Measurements from ENCODE around the gene ARL15. TPM values are rescaled to one million over a fixed set of nuclear protein-coding genes. Genes with fewer than 3 reads are reported as not detected.

Gene ARL15
- total RNA-seq: 20.5 and 25.4 TPM in 2 replicates
- total RNA-seq (2013): 38.2 TPM
- polyA plus RNA-seq: 5.8 and 9.4 TPM in 2 replicates
- 30.5 and 33.2 TPM in 2 replicates for polyA minus RNA-seq

DNA sequence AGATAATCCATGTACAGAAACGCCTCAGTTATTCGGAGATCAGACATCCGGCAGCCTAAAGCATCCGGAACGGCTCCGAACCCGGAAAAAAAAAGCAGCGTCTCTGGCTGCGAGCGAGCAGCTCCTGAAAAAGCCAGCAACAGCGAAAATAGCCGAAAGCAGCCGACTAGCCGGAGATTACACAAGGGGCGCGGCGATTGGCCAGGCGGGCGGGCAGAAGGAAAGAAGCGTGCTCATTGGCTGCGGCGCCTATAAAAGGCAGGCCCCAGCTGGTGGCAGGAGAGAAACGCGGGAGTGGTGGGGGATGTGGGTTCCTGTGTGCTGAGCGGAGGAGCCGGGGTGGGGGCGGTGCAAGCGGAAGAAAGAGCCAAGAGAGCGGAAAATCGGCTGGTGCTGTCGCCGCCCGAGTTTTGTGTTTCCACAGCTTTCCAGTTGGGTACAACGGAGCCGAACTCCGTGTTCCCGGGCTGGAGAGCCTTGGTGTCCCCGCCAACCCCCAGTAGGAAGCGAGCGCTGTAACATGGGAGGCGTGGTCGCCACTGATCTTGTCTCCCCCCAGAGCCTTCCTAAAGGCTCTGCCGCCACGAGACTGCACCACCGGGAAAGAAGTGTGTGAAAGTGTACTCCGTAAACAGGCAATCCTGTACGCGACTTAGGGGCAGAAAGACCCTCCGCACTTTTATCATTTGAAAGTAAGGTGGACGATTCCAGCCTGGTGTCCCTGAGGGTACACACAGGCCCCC is at the start of gene ARL15:
TSS of gene ARL15 (minus strand) at position 141 of the 743 bp plus-strand sequence.
- no peaks in the 10 kb centered on the region for H3K36me3 ChIP-seq (replicated peaks in 1 of 2; ENCODE audit: control extremely low read depth in 1 of 2, control insufficient read depth in 1 of 2, extremely low read depth in 1 of 2, insufficient read depth in 2 of 2, low read length in 1 of 2)
- under 1% methylated on average over 49 of the region's 50 CpGs for WGBS (ENCODE audit: insufficient coverage)
- no peaks in the 10 kb centered on the region for H4K20me1 ChIP-seq (ENCODE audit: control insufficient read depth, insufficient read depth, low read length, poor library complexity, severe bottlenecking)

More for the DNA sequence above, at the start of gene ARL15:
- H3K79me2 ChIP-seq (ENCODE audit: control insufficient read depth, insufficient read depth, low read length): peaks cover 53% of the 10 kb centered on the region
- DNase-seq: peak; percentile 96
- Mint-ChIP-seq H3K27ac (peak within 1 kb of the TSS; percentile 90), H3K9me3 (ENCODE audit: insufficient read depth) (no peaks in the 10 kb centered on the region), H3K4me1 (peaks cover 24% of the 10 kb centered on the region), H3K4me3 (peak within 1 kb of the TSS; percentile 96), H3K27me3 (peaks cover 12% of the 10 kb centered on the region)
- peak within 1 kb of the TSS; percentile 73 to 100 (median 88) for H3K4me3 ChIP-seq (ENCODE audit: control extremely low read depth in 1 of 5, extremely low read depth in 1 of 5, insufficient read depth in 1 of 5, low read depth in 2 of 5, low read length in 4 of 5)
- H3K27ac ChIP-seq (ENCODE audit: low read length in 2 of 2): peak within 1 kb of the TSS; percentile 49 to 80
- TF ChIP-seq EZH2 (IDR thresholded peaks at IDR 0.05; ENCODE audit: borderline replicate concordance, insufficient read depth, low read depth, low read length, poor library complexity, severe bottlenecking): no peak
- TF ChIP-seq, protein P1, sequence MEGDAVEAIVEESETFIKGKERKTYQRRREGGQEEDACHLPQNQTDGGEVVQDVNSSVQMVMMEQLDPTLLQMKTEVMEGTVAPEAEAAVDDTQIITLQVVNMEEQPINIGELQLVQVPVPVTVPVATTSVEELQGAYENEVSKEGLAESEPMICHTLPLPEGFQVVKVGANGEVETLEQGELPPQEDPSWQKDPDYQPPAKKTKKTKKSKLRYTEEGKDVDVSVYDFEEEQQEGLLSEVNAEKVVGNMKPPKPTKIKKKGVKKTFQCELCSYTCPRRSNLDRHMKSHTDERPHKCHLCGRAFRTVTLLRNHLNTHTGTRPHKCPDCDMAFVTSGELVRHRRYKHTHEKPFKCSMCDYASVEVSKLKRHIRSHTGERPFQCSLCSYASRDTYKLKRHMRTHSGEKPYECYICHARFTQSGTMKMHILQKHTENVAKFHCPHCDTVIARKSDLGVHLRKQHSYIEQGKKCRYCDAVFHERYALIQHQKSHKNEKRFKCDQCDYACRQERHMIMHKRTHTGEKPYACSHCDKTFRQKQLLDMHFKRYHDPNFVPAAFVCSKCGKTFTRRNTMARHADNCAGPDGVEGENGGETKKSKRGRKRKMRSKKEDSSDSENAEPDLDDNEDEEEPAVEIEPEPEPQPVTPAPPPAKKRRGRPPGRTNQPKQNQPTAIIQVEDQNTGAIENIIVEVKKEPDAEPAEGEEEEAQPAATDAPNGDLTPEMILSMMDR (IDR thresholded peaks at IDR 0.05): no peak
- H3K9ac ChIP-seq (ENCODE audit: low read length): peak within 1 kb of the TSS; percentile 96
- peak within 1 kb of the TSS; percentile 92 for H2AFZ ChIP-seq (ENCODE audit: insufficient read depth, low read depth, low read length, poor library complexity, severe bottlenecking)
- H3K4me1 ChIP-seq (ENCODE audit: control insufficient read depth in 2 of 2, insufficient read depth in 2 of 2, low read length in 2 of 2): peaks cover 8 to 20% of the 10 kb centered on the region in 2 donors
- CTCF ChIA-PET: interaction anchor here (0.7 to 2.9 kb wide), 6 partner anchors 10 to 1511 kb away, joined by 3 to 13 read pairs (median 4); no protein-coding TSS in a partner anchor
- peak; percentile 96 for ATAC-seq (ENCODE audit: low read depth)
- intact Hi-C loops (cut with micrococcal nuclease): loop anchor here (1.0 to 10.0 kb wide), 17 partner anchors 58 to 1684 kb away; partner anchors contain the start of genes CDC20B, DHX29, IL6ST and MOCS2
- H3K4me2 ChIP-seq (replicated peaks; ENCODE audit: low read depth, low read length, poor library complexity, severe bottlenecking): peak within 1 kb of the TSS; percentile 80
- H3K9me3 ChIP-seq (ENCODE audit: control extremely low read depth in 1 of 3, control insufficient read depth in 2 of 3, insufficient read depth in 1 of 3, low read length in 2 of 3): no peaks in the 10 kb centered on the region
- peaks cover 0 to 6% (median 3%) of the 10 kb centered on the region in 4 experiments for H3K27me3 ChIP-seq (replicated peaks in 1 of 4; ENCODE audit: control extremely low read depth in 1 of 4, control insufficient read depth in 3 of 4, insufficient read depth in 4 of 4, low read length in 3 of 4)
- POLR2A ChIA-PET: interaction anchor here (0.7 kb wide), 1 partner anchor 863 kb away, joined by 4 read pairs; no protein-coding TSS in a partner anchor

All from B cell (primary cell).